MCF 10A (cell line): Measurements from ENCODE around the gene DNAJC2. TPM values are rescaled to one million over a fixed set of nuclear protein-coding genes. Genes with fewer than 3 reads are reported as not detected.

Experiments
- BruUV-seq: library from RNA; stranded (reverse); fragments of 400-500 nt; replicated peaks from 2 replicates; lab custom pipeline; 2021; lab: Mats Ljungman, UMichigan
- CTCF ChIA-PET: fragments of 300-600 bp; sonication (Branson Sonifier 250); formaldehyde crosslinking; extraction: SDS; loops from one replicate; lab custom pipeline; 2021; ENCODE audit warnings: antibody characterized with exemption, inconsistent platforms; lab: Yijun Ruan, JAX
- POLR2A ChIA-PET: fragments of 300-600, 350-650 bp; sonication (Branson Sonifier 250); formaldehyde crosslinking; extraction: SDS; loops from one replicate; lab custom pipeline; 2020; ENCODE audit warnings: antibody characterized with exemption, inconsistent platforms; lab: Yijun Ruan, JAX
- DNase-seq: peaks from one replicate; pipeline ENCODE4 v3.0.0-alpha.2; 2018; ENCODE audit not compliant: unreplicated experiment
- H3K27ac Mint-ChIP-seq: one replicate; pipeline ENCODE4 v1.8.0; 2022; ENCODE audit warnings: mild to moderate bottlenecking, low read depth, mixed read lengths; ENCODE audit not compliant: unreplicated experiment
- H3K27me3 Mint-ChIP-seq: one replicate; pipeline ENCODE4 v1.8.0; 2022; ENCODE audit warnings: mixed read lengths; ENCODE audit not compliant: insufficient read depth, unreplicated experiment
- H3K36me3 Mint-ChIP-seq: one replicate; pipeline ENCODE4 v1.8.0; 2022; ENCODE audit warnings: mild to moderate bottlenecking, moderate library complexity, mixed read lengths; ENCODE audit not compliant: insufficient read depth, unreplicated experiment
- H3K4me1 Mint-ChIP-seq: one replicate; pipeline ENCODE4 v1.8.0; 2022; ENCODE audit warnings: mixed read lengths; ENCODE audit not compliant: insufficient read depth, unreplicated experiment
- H3K4me3 Mint-ChIP-seq: one replicate; pipeline ENCODE4 v1.8.0; 2022; ENCODE audit warnings: mild to moderate bottlenecking, moderate library complexity, mixed read lengths; ENCODE audit not compliant: unreplicated experiment
- H3K9me3 Mint-ChIP-seq: one replicate; pipeline ENCODE4 v1.8.0; 2022; ENCODE audit warnings: mixed read lengths; ENCODE audit not compliant: unreplicated experiment
- intact Hi-C: fragments of 100-400 bp; cut with micrococcal nuclease; formaldehyde crosslinking; loops from 2 replicates; pipeline ENCODE4 v1.14.1; 2022
- total RNA-seq: library from RNA; stranded (reverse); gene quantifications from 2 replicates; pipeline ENCODE4 v1.2.3, GENCODE V29; 2022
- TF ChIP-seq, protein P1 (sequence below): fragments of 200-600 bp; IDR thresholded peaks from one replicate; pipeline ENCODE4 v1.8.0; 2022; ENCODE audit warnings: antibody characterized with exemption, mild to moderate bottlenecking; ENCODE audit not compliant: unreplicated experiment

DNAJC2 gene
- total RNA-seq, 1 experiment from 2014 or later, result 58.2 TPM

DNA sequence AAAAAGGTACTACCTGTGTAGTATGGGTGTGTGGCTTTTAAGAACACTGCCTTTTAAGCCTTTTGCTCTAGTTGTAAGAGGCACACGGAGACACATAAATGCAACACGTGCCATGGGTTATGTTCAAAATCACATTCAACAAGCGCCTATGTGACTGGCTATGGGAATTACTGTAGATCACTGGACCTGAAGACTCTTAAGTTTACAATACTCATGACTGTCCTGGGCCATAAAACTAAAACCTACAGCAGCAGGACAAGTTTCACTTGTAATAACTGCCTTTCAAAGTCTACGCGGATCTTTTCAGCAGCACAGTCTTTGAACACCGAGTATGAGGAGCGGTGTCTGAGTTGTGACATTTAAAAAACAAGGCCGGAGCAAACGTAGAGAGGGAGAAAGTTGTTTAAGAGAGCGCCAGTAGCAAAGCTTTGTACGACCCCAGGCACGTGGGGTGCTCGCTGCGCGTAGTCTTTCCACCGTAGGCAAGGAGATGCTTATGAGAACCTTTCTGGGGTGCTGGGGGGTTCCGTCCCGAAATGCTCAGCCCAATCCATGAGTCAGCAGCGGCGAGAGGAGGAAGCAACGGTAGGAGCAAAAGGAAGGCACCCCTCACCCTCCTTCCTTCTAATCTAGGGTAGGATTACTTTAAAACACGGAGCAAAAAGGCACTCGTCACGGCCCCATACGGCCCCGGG, 662 bp downstream of the DNAJC2 start:
- H3K4me3 Mint-ChIP-seq, result peak overlapping the region; percentile 88
- H3K27me3 Mint-ChIP-seq, result no peaks in the 10 kb centered on the region
- H3K36me3 Mint-ChIP-seq, result peaks cover 34% of the 10 kb centered on the region
- intact Hi-C loops, result loop anchor here (10.0 kb wide), 1 partner anchor 49 kb away; the partner anchor contains the start of gene PMPCB
- TF ChIP-seq, protein P1, sequence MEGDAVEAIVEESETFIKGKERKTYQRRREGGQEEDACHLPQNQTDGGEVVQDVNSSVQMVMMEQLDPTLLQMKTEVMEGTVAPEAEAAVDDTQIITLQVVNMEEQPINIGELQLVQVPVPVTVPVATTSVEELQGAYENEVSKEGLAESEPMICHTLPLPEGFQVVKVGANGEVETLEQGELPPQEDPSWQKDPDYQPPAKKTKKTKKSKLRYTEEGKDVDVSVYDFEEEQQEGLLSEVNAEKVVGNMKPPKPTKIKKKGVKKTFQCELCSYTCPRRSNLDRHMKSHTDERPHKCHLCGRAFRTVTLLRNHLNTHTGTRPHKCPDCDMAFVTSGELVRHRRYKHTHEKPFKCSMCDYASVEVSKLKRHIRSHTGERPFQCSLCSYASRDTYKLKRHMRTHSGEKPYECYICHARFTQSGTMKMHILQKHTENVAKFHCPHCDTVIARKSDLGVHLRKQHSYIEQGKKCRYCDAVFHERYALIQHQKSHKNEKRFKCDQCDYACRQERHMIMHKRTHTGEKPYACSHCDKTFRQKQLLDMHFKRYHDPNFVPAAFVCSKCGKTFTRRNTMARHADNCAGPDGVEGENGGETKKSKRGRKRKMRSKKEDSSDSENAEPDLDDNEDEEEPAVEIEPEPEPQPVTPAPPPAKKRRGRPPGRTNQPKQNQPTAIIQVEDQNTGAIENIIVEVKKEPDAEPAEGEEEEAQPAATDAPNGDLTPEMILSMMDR, result no peak
- BruUV-seq, result TSS peak; percentile 52
- ChIA-PET POLR2A (interaction anchor here (0.7 to 2.1 kb wide), 8 partner anchors 11 to 1674 kb away, joined by 3 to 7 read pairs (median 4); partner anchors contain the start of gene NAPEPLD), CTCF (interaction anchor here (0.7 kb wide), 1 partner anchor 185 kb away, joined by 3 read pairs; no protein-coding TSS in a partner anchor)
- peak; percentile 30 for DNase-seq
- H3K4me1 Mint-ChIP-seq, result peaks cover 18% of the 10 kb centered on the region
- H3K27ac Mint-ChIP-seq, result peak overlapping the region; percentile 96
- H3K9me3 Mint-ChIP-seq, result no peaks in the 10 kb centered on the region

DNA sequence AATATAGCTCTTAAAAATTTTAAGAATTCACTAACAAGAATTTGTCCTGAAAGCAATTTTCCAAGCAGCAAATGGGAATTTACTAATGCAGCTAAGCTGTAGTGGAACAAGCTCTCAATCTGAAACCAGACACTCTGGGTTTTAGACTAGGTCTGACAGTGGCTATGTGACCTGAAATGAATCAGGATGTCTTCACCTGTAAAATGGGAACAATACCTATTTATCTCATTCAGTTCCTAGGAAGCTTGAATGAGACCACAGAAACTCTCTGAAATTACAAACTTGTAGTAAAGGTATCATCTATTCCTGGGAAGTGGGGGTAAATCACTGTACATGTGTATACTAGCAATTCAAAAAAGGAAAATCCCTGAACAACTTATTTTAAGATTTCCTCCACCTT, 1.2 kb downstream of the DNAJC2 start:
- BruUV-seq, result no TSS peak
- DNase-seq, result peak; percentile 1
- peak overlapping the region; percentile 88 for H3K4me3 Mint-ChIP-seq

DNA sequence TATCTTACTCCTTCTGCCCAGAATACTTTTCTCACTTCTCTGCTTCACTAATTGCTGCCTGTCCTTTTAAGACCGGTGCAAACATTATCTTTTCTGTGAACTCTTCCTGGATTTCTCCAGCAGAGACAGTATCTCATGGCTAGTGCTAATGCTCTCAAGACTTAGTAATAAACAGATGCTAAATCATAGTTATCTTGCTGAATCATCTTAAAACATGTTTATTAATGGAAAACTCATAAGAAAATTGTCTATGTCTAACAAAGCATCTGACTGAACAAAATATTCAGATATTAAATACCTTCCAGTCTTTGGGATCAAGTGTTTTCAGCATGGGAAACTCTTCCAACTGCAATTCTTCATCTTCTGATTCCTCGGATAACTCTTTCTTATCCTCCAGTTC, 3.1 kb downstream of the DNAJC2 start:
- POLR2A ChIA-PET, result no interaction called here
- no peak overlapping the region for H3K4me3 Mint-ChIP-seq
- DNase-seq, result no peak
- intact Hi-C loops, result loop anchor here (10.0 kb wide), 1 partner anchor 47 kb away; the partner anchor contains the start of gene PMPCB
- peaks cover 13% of the 10 kb centered on the region for H3K4me1 Mint-ChIP-seq
- BruUV-seq, result no TSS peak
- no peaks in the 10 kb centered on the region for H3K27me3 Mint-ChIP-seq
- peaks cover 54% of the 10 kb centered on the region for H3K36me3 Mint-ChIP-seq
- H3K9me3 Mint-ChIP-seq, result no peaks in the 10 kb centered on the region
- H3K27ac Mint-ChIP-seq, result no peak overlapping the region
- CTCF ChIA-PET, result no interaction called here
- TF ChIP-seq, protein P1, result no peak

More for the DNA sequence above, 1.2 kb downstream of the DNAJC2 start:
- Mint-ChIP-seq H3K27me3 (no peaks in the 10 kb centered on the region), H3K9me3 (no peaks in the 10 kb centered on the region), H3K36me3 (peaks cover 36% of the 10 kb centered on the region), H3K4me1 (peaks cover 13% of the 10 kb centered on the region), H3K27ac (peak overlapping the region; percentile 96)
- TF ChIP-seq, protein P1, result no peak
- POLR2A ChIA-PET, result interaction anchor here (0.8 to 2.1 kb wide), 4 partner anchors 31 to 194 kb away, joined by 3 to 7 read pairs (median 4); partner anchors contain the start of gene NAPEPLD
- CTCF ChIA-PET, result interaction anchor here (1.4 kb wide), 1 partner anchor 46 kb away, joined by 6 read pairs; the partner anchor contains the start of gene PMPCB
- intact Hi-C loops, result loop anchor here (10.0 kb wide), 1 partner anchor 49 kb away; the partner anchor contains the start of gene PMPCB

DNA sequence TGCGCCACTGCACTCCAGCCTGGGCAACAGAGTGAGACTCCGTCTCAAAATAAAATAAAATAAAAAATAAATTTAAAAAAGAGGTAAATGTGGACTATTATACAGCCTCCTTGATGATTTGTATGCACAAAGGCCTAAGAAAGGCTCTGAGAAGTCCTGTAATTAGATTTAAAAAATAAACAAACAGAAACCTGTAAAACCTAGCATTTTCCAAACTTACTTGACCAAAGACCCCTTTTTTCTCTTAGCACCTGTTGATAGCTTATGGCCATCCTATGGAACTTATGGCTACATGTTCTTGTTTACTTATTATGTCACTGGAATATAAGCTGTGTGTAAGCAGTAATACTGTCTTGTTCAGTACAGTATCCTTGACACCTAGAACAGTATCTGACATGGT, 5.7 kb downstream of the DNAJC2 start:
- no peak overlapping the region for H3K4me3 Mint-ChIP-seq
- ChIA-PET POLR2A (interaction anchor here (0.6 to 1.2 kb wide), 4 partner anchors 9 to 33 kb away, joined by 3 to 5 read pairs (median 4); partner anchors contain the start of gene PSMC2), CTCF (no interaction called here)
- no peak overlapping the region for H3K27ac Mint-ChIP-seq
- no peaks in the 10 kb centered on the region for H3K27me3 Mint-ChIP-seq
- H3K9me3 Mint-ChIP-seq, result no peaks in the 10 kb centered on the region
- BruUV-seq, result no TSS peak
- TF ChIP-seq, protein P1, result no peak
- DNase-seq, result no peak
- peaks cover 13% of the 10 kb centered on the region for H3K4me1 Mint-ChIP-seq
- intact Hi-C loops, result no loop called here
- peaks cover 79% of the 10 kb centered on the region for H3K36me3 Mint-ChIP-seq
